Cardiac muscle cell (in vitro differentiated cells and primary cell): ENCODE measurements around the gene HLA-DQB1. TPM values are rescaled to one million over a fixed set of nuclear protein-coding genes. Genes with fewer than 3 reads are reported as not detected.

Experiments
- DNase-seq, 2 donors: peaks; one replicate each; pipeline versions ENCODE4 v3.0.0 to v3.0.0-alpha.2; 2010 to 2017; ENCODE audit warnings: low read depth in 1 of 2, low spot score in 1 of 2
- H3K27ac ChIP-seq: fragments of 200-600 bp; sonication (generic); 2 replicates; pipeline ENCODE4 v1.5.1; 2016
- H3K27me3 ChIP-seq: fragments of 200-600 bp; sonication (generic); 2 replicates; pipeline ENCODE4 v1.6.0; 2016; ENCODE audit warnings: control low read depth
- H3K36me3 ChIP-seq: fragments of 200-600 bp; sonication (generic); 2 replicates; pipeline ENCODE4 v1.5.1; 2016; ENCODE audit warnings: control low read depth
- H3K4me1 ChIP-seq: fragments of 200-600 bp; sonication (generic); 2 replicates; pipeline ENCODE4 v1.8.1; 2017; ENCODE audit warnings: low read depth, mild to moderate bottlenecking, mixed run types
- H3K4me3 ChIP-seq: fragments of 200-600 bp; sonication (generic); 2 replicates; pipeline ENCODE4 v1.5.1; 2016; ENCODE audit warnings: mild to moderate bottlenecking
- H3K9me3 ChIP-seq: fragments of 200-600 bp; sonication (generic); 2 replicates; pipeline ENCODE4 v1.5.1; 2017; ENCODE audit warnings: low read depth, mild to moderate bottlenecking, control low read depth
- polyA plus RNA-seq: library from polyadenylated mRNA; unstranded; fragments of >200 nt; fragmentation: Nextera tagmentation; extraction: Ambion mirVana; gene quantifications from 2 replicates; pipeline ENCODE4 v1.2.1, GENCODE V29; 2016
- total RNA-seq: library from RNA; depleted of rRNA; stranded (reverse); fragments of >200 nt; gene quantifications from 2 replicates; pipeline ENCODE4 v1.2.3, GENCODE V29; 2016
- TF ChIP-seq, protein P1 (sequence below): IDR thresholded peaks from 2 replicates; pipeline ENCODE4 v1.5.1; 2012; ENCODE audit warnings: low read depth, mild to moderate bottlenecking, low read length

HLA-DQB1 gene
- total and polyA plus RNA-seq, 2 experiments from 2014 or later, result 0.54 to 7.2 TPM

DNA sequence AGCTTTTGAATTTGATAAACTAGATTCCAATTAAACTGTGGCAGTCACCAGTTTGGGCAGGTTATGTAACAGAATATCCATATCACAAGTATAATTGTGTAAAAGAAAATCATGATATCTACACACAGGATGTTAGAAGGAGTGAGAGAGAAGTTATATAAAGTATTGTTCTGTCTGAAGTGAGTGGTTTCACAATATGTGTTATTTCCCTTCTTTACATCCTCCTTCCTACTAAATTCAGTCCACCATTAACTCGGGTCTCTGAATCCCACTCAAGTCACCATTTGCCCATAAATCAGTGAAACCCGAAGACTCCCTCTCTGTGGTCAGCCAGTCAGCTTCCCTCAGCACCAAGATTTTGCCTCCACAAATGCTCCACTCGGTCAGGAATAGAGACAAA is 796 bp downstream of the HLA-DQB1 start:
- no peak overlapping the region for H3K27ac ChIP-seq
- no peaks in the 10 kb centered on the region for H3K4me1 ChIP-seq
- H3K9me3 ChIP-seq, result no peaks in the 10 kb centered on the region
- TF ChIP-seq, protein P1, sequence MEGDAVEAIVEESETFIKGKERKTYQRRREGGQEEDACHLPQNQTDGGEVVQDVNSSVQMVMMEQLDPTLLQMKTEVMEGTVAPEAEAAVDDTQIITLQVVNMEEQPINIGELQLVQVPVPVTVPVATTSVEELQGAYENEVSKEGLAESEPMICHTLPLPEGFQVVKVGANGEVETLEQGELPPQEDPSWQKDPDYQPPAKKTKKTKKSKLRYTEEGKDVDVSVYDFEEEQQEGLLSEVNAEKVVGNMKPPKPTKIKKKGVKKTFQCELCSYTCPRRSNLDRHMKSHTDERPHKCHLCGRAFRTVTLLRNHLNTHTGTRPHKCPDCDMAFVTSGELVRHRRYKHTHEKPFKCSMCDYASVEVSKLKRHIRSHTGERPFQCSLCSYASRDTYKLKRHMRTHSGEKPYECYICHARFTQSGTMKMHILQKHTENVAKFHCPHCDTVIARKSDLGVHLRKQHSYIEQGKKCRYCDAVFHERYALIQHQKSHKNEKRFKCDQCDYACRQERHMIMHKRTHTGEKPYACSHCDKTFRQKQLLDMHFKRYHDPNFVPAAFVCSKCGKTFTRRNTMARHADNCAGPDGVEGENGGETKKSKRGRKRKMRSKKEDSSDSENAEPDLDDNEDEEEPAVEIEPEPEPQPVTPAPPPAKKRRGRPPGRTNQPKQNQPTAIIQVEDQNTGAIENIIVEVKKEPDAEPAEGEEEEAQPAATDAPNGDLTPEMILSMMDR, result no peak
- H3K4me3 ChIP-seq, result no peak overlapping the region
- peaks cover 31% of the 10 kb centered on the region for H3K27me3 ChIP-seq
- DNase-seq, result no peak
- no peaks in the 10 kb centered on the region for H3K36me3 ChIP-seq

DNA sequence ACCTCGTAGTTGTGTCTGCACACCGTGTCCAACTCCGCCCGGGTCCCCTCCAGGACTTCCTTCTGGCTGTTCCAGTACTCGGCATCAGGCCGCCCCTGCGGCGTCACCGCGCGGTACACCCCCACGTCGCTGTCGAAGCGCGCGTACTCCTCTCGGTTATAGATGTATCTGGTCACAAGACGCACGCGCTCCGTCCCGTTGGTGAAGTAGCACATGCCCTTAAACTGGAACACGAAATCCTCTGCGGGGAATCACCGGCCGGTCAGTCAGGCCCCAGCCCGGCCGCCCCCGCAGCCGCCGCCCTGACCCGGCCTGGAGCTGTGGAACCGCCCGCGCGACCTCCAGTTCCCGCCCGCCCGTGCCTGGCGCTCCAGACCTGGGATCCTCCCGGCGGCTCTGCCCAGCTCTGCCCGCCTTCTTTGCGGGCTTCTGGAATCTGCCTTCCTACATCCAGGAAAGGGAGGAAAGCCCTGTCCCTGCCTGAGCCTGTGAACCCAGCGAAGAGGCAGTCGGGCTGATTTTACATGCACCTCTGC is 1.6 kb downstream of the HLA-DQB1 start:
- TF ChIP-seq, protein P1, result no peak
- H3K27ac ChIP-seq, result no peak overlapping the region
- H3K9me3 ChIP-seq, result no peaks in the 10 kb centered on the region
- peak; percentile 4 to 41 for DNase-seq
- H3K4me1 ChIP-seq, result no peaks in the 10 kb centered on the region
- H3K36me3 ChIP-seq, result no peaks in the 10 kb centered on the region
- peaks cover 31% of the 10 kb centered on the region for H3K27me3 ChIP-seq
- peak overlapping the region; percentile 6 for H3K4me3 ChIP-seq

DNA sequence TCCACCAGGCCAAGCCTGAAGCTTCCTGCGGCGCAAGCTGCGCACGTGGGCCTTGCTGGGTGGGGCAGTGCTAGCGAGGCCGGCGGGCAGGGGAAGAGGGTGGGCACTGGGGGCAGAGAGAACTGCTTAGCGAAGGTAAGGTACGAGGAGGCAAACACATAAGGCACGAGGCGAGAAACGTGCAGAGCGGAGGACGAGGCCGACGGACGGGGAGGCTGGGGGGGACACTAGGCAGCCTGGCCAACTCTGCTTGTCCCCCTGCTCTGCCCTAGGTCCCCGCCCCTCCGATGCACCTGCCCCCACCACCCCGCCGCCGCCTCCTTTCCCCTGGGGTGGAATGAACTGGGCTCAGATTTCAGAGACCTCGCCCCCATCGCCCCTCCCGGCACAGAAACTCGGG is 2.1 kb downstream of the HLA-DQB1 start:
- no peak overlapping the region for H3K27ac ChIP-seq
- TF ChIP-seq, protein P1, result no peak
- H3K36me3 ChIP-seq, result no peaks in the 10 kb centered on the region
- H3K9me3 ChIP-seq, result no peaks in the 10 kb centered on the region
- H3K27me3 ChIP-seq, result peaks cover 31% of the 10 kb centered on the region
- no peak for DNase-seq
- peak overlapping the region; percentile 6 for H3K4me3 ChIP-seq
- no peaks in the 10 kb centered on the region for H3K4me1 ChIP-seq

DNA sequence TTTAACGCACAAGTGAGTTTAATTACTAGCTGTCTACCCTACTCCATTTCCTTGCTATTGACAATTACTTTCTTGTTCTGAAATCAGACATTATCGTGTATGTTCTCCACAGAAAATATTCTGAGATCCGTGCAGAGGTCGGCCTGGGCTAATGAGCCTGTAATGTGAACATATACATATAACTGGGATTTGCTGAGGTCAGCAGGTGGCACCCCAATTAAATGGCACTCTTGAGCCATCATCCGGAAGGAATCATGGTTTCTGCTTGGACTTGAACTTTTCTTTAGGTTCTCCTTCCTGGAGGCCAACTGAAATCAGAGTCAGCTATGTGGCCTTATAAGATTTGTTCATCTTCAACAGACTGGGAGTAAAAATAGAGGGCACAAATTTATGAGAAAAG is 3.6 kb downstream of the HLA-DQB1 start:
- Histone ChIP-seq H3K27me3 (peaks cover 31% of the 10 kb centered on the region), H3K36me3 (no peaks in the 10 kb centered on the region), H3K27ac (no peak overlapping the region), H3K4me3 (no peak overlapping the region), H3K9me3 (no peaks in the 10 kb centered on the region), H3K4me1 (no peaks in the 10 kb centered on the region)
- DNase-seq, result no peak
- TF ChIP-seq, protein P1, result no peak

DNA sequence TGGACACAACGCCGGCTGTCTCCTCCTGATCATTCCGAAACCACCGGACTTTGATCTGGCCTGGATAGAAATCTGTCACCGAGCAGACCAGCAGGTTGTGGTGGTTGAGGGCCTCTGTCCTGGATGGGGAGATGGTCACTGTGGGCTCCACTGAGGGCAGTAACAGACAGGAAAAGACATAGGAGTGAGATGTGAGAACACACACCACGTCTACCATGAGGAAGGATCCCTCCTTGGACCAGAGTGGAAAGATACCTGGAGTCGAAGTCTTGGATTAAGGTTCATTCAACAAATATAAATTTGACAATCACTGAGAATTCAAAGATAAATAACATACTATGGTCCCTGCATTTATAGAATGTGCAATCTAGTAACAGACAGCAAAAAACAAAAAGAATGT is 4.4 kb downstream of the HLA-DQB1 start:
- no peak overlapping the region for H3K4me3 ChIP-seq

More for the DNA sequence above, 4.4 kb downstream of the HLA-DQB1 start:
- H3K9me3 ChIP-seq, result no peaks in the 10 kb centered on the region
- no peaks in the 10 kb centered on the region for H3K36me3 ChIP-seq
- H3K27ac ChIP-seq, result no peak overlapping the region
- TF ChIP-seq, protein P1, result no peak
- H3K27me3 ChIP-seq, result peaks cover 31% of the 10 kb centered on the region
- H3K4me1 ChIP-seq, result no peaks in the 10 kb centered on the region
- no peak for DNase-seq
